GM18526 (cell line): ENCODE measurements around the gene CAPN12.
A peak's percentile ranks its signal among the peaks of the same experiment; 100 is the strongest.

Source experiments
- POLR2A ChIP-seq: IDR thresholded peaks from 3 replicates; pipeline ENCODE4 v1.6.1; 2011; ENCODE audit not compliant: insufficient read length; ENCODE audit errors: extremely low read depth

The CAPN12 gene

GRCh38 chr19:38769635-38770211 is 25.4 kb upstream of the CAPN12 start:
- TF ChIP-seq POLR2A = peak; percentile 52

- TF ChIP-seq POLR2A = no peak
Observed at GRCh38 chr19:38766276-38767047, 22.2 kb upstream of the CAPN12 start.

- TF ChIP-seq POLR2A = no peak
Observed at GRCh38 chr19:38765214-38765613, 20.9 kb upstream of the CAPN12 start.

GRCh38 chr19:38763795-38764220 is 19.5 kb upstream of the CAPN12 start:
- TF ChIP-seq POLR2A = no peak

GRCh38 chr19:38759590-38760003 is 15.3 kb upstream of the CAPN12 start:
- no peak for TF ChIP-seq POLR2A

GRCh38 chr19:38745316-38745715 is 1.0 kb upstream of the CAPN12 start:
- no peak for TF ChIP-seq POLR2A

GRCh38 chr19:38744874-38745273 is 600 bp upstream of the CAPN12 start:
- no peak for TF ChIP-seq POLR2A

- TF ChIP-seq POLR2A = no peak
Observed at GRCh38 chr19:38743394-38744297, 628 bp downstream of the CAPN12 start.

GRCh38 chr19:38742906-38743305 is 1.4 kb downstream of the CAPN12 start:
- no peak for TF ChIP-seq POLR2A

- no peak for TF ChIP-seq POLR2A
Observed at GRCh38 chr19:38742296-38742695, 2.0 kb downstream of the CAPN12 start.

GRCh38 chr19:38741670-38742069 is 2.6 kb downstream of the CAPN12 start:
- no peak for TF ChIP-seq POLR2A

GRCh38 chr19:38740932-38741331 is 3.3 kb downstream of the CAPN12 start:
- TF ChIP-seq POLR2A = no peak

GRCh38 chr19:38740257-38740592 is 4.0 kb downstream of the CAPN12 start:
- TF ChIP-seq POLR2A = no peak

GRCh38 chr19:38739440-38740256 is 4.6 kb downstream of the CAPN12 start:
- no peak for TF ChIP-seq POLR2A
